HCT116 (cell line): ENCODE data around the gene MROH8. TPM values are rescaled to one million over a fixed set of nuclear protein-coding genes. Genes with fewer than 3 reads are reported as not detected.

Experiments
- ATAC-seq: fragments of 200-7000 bp; cut with Tn5 transposase; 2 replicates; pipeline ENCODE4 v1.9.1; 2020; ENCODE audit warnings: mild to moderate bottlenecking, moderate library complexity
- BruUV-seq: library from RNA; stranded (reverse); fragments of 400-500 nt; replicated peaks from 2 replicates; lab custom pipeline; 2021; lab: Mats Ljungman, UMichigan
- CTCF ChIA-PET: fragments of 300-600 bp; sonication (Branson Sonifier 250); formaldehyde crosslinking; loops from one replicate; lab custom pipeline; 2021; ENCODE audit warnings: antibody characterized with exemption; lab: Charles Lee
- POLR2A ChIA-PET: fragments of 300-600, 350-600 bp; sonication (Branson Sonifier 250); formaldehyde crosslinking; loops from one replicate; lab custom pipeline; 2021; ENCODE audit warnings: antibody characterized with exemption; lab: Charles Lee
- RAD21 ChIA-PET, 2 experiments: fragments of 300-600 bp; sonication (Branson Sonifier 250); formaldehyde crosslinking; loops; one replicate each; lab custom pipeline; 2023; ENCODE audit warnings: low total read pairs in 2 of 2; ENCODE audit not compliant: uncharacterized antibody in 2 of 2, unreplicated experiment in 2 of 2, low non-redundant PET in 1 of 2; lab: Charles Lee
- DNase-seq: peaks from one replicate; pipeline ENCODE4 v3.0.0-alpha.2; 2010; ENCODE audit warnings: low read depth, low spot score
- H2AFZ ChIP-seq: fragments of 200-600 bp; shearing (Covaris generic), sonication (generic); 2 replicates; pipeline ENCODE4 v1.6.1; 2017; ENCODE audit warnings: low read depth, mixed run types, mixed read lengths, antibody characterized with exemption, low read length; ENCODE audit not compliant: poor library complexity, severe bottlenecking
- H3K27ac ChIP-seq: 2 replicates; pipeline ENCODE4 v1.5.1; 2012; ENCODE audit warnings: low read depth, low read length
- H3K27me3 ChIP-seq: fragments of 200-600 bp; sonication (generic); 2 replicates; pipeline ENCODE4 v1.6.1; 2016; ENCODE audit warnings: mixed run types, low read length, mixed read lengths; ENCODE audit not compliant: insufficient read depth
- H3K36me3 ChIP-seq, 2 experiments: fragments of 200-500 bp in 1 of 2; fragments of 200-600 bp in 1 of 2; sonication (Bioruptor generic) in 1 of 2; sonication (generic) in 1 of 2; 2 replicates each; pipeline versions ENCODE4 v1.5.1 to v1.6.1; 2014 to 2016; ENCODE audit warnings: low read length in 2 of 2, inconsistent platforms in 1 of 2, mixed read lengths in 1 of 2, mixed run types in 1 of 2; ENCODE audit not compliant: insufficient read depth in 2 of 2, control insufficient read depth in 1 of 2
- H3K4me1 ChIP-seq, 2 experiments: fragments of 200-600 bp in 1 of 2; sonication (generic) in 1 of 2; 2 replicates each; pipeline versions ENCODE4 v1.5.1 to v1.6.1; 2012 to 2017; ENCODE audit warnings: low read length in 2 of 2, inconsistent platforms in 1 of 2, mild to moderate bottlenecking in 1 of 2, mixed read lengths in 1 of 2, mixed run types in 1 of 2, moderate library complexity in 1 of 2; ENCODE audit not compliant: insufficient read depth in 2 of 2, control insufficient read depth in 1 of 2
- H3K4me2 ChIP-seq: fragments of 200-600 bp; sonication (generic); 2 replicates; pipeline ENCODE4 v1.6.1; 2017; ENCODE audit warnings: mixed run types, low read length, mixed read lengths
- H3K4me3 ChIP-seq, 2 experiments: fragments of 200-600 bp in 1 of 2; sonication (generic) in 1 of 2; replicated peaks in 1 of 2; 2 replicates each; pipeline ENCODE4 v1.5.1; 2011 to 2016; ENCODE audit warnings: low read length in 2 of 2, control low read depth in 1 of 2, low read depth in 1 of 2, mild to moderate bottlenecking in 1 of 2, mixed read lengths in 1 of 2, mixed run types in 1 of 2
- H3K79me2 ChIP-seq: fragments of 200-600 bp; sonication (generic); 2 replicates; pipeline ENCODE4 v1.6.1; 2017; ENCODE audit warnings: mild to moderate bottlenecking, mixed run types, low read length, moderate library complexity, mixed read lengths; ENCODE audit not compliant: insufficient read depth
- H3K9ac ChIP-seq: fragments of 200-600 bp; sonication (generic); 2 replicates; pipeline ENCODE4 v1.6.1; 2016; ENCODE audit warnings: low read length, mixed read lengths
- H3K9me2 ChIP-seq: fragments of 200-600 bp; sonication (generic), shearing (Covaris generic); 2 replicates; pipeline ENCODE4 v1.6.1; 2017; ENCODE audit warnings: mixed run types, mild to moderate bottlenecking, moderate library complexity; ENCODE audit not compliant: insufficient read depth
- H3K9me3 ChIP-seq, 2 experiments: fragments of 200-500 bp in 1 of 2; fragments of 200-600 bp in 1 of 2; sonication (Bioruptor generic) in 1 of 2; sonication (generic) in 1 of 2; 2 replicates each; pipeline ENCODE4 v1.6.1; 2014 to 2017; ENCODE audit warnings: low read length in 2 of 2, mixed read lengths in 2 of 2, inconsistent platforms in 1 of 2, low read depth in 1 of 2, mild to moderate bottlenecking in 1 of 2, mixed run types in 1 of 2, moderate library complexity in 1 of 2; ENCODE audit not compliant: control insufficient read depth in 1 of 2, insufficient read depth in 1 of 2
- H4K20me1 ChIP-seq: fragments of 200-600 bp; sonication (generic), shearing (Covaris generic); 2 replicates; pipeline ENCODE4 v1.6.1; 2017; ENCODE audit warnings: mixed run types, mild to moderate bottlenecking, moderate library complexity; ENCODE audit not compliant: insufficient read depth
- CBX3 ChIP-seq: IDR thresholded peaks from 2 replicates; pipeline ENCODE4 v1.6.1; 2012; ENCODE audit warnings: low read depth
- CEBPB ChIP-seq: IDR thresholded peaks from 2 replicates; pipeline ENCODE4 v1.6.1; 2012; ENCODE audit warnings: low read depth
- EGR1 ChIP-seq: IDR thresholded peaks from 2 replicates; pipeline ENCODE4 v1.6.1; 2012; ENCODE audit warnings: low read depth
- EZH2 ChIP-seq: fragments of 200-600 bp; sonication (generic); IDR thresholded peaks from 2 replicates; pipeline ENCODE4 v1.6.1; 2017; ENCODE audit warnings: antibody characterized with exemption, mixed run types
- EZH2phosphoT487 ChIP-seq: fragments of 200-600 bp; IDR thresholded peaks from 2 replicates; pipeline ENCODE4 v1.6.1; 2018; ENCODE audit warnings: antibody characterized with exemption, borderline replicate concordance
- FOSL1 ChIP-seq: IDR thresholded peaks from 2 replicates; pipeline ENCODE4 v1.6.1; 2012; ENCODE audit warnings: low read depth
- JUND ChIP-seq: IDR thresholded peaks from 2 replicates; pipeline ENCODE4 v1.6.1; 2012
- RAD21 ChIP-seq: IDR thresholded peaks from 2 replicates; pipeline ENCODE4 v1.6.1; 2012; ENCODE audit warnings: low read depth, mild to moderate bottlenecking
- SIN3A ChIP-seq: IDR thresholded peaks from 2 replicates; pipeline ENCODE4 v1.6.1; 2012; ENCODE audit warnings: low read depth
- SRF ChIP-seq: IDR thresholded peaks from 2 replicates; pipeline ENCODE4 v1.6.1; 2012; ENCODE audit warnings: low read depth
- TCF7L2 ChIP-seq: IDR thresholded peaks from 2 replicates; pipeline ENCODE4 v1.7.0; 2011; ENCODE audit warnings: borderline replicate concordance, inconsistent platforms; ENCODE audit not compliant: insufficient read depth, insufficient read length; ENCODE audit errors: extremely low read depth
- ZFX ChIP-seq: fragments of 450-650 bp; IDR thresholded peaks from 2 replicates; pipeline ENCODE4 v1.6.1; 2017
- ZNF274 ChIP-seq: fragments of 200-500 bp; sonication (Bioruptor generic); IDR thresholded peaks from 2 replicates; pipeline ENCODE4 v1.6.1; 2014; ENCODE audit warnings: mild to moderate bottlenecking, low read depth, low read length, inconsistent platforms
- intact Hi-C: fragments of 100-400 bp; cut with micrococcal nuclease; formaldehyde crosslinking; loops from 2 replicates; pipeline ENCODE4 v1.10.0; 2022
- total RNA-seq: library from RNA; stranded (reverse); gene quantifications from one replicate; pipeline ENCODE4 v1.2.1, GENCODE V29; 2021; ENCODE audit not compliant: unreplicated experiment
- TF ChIP-seq, protein P1 (sequence below): IDR thresholded peaks from 2 replicates; pipeline ENCODE4 v1.6.1; 2012
- TF ChIP-seq, protein P2 (sequence below): IDR thresholded peaks from 2 replicates; pipeline ENCODE4 v1.6.1; 2011; ENCODE audit warnings: mild to moderate bottlenecking, low read length, moderate library complexity; ENCODE audit not compliant: insufficient replicate concordance; ENCODE audit errors: extremely low read depth
- TF ChIP-seq, protein P3 (sequence below): IDR thresholded peaks from 2 replicates; pipeline ENCODE4 v1.6.1; 2012; ENCODE audit warnings: low read depth
- TF ChIP-seq, protein P4 (sequence below), 3 experiments: fragments of 200-600 bp in 1 of 3; sonication (generic) in 1 of 3; IDR thresholded peaks in 2 of 3; conservative IDR thresholded peaks in 1 of 3; 2 replicates each; pipeline ENCODE4 v1.5.1; 2012 to 2017; ENCODE audit warnings: low read depth in 2 of 3, low read length in 2 of 3, antibody characterized with exemption in 1 of 3, borderline replicate concordance in 1 of 3, control low read depth in 1 of 3, mild to moderate bottlenecking in 1 of 3, mixed read lengths in 1 of 3, mixed run types in 1 of 3, moderate library complexity in 1 of 3; ENCODE audit not compliant: insufficient read depth in 1 of 3
- TF ChIP-seq, protein P5 (sequence below): IDR thresholded peaks from 2 replicates; pipeline ENCODE4 v1.6.1; 2012

The MROH8 gene
- total RNA-seq, 1 experiment from 2014 or later, result 0.79 TPM

DNA sequence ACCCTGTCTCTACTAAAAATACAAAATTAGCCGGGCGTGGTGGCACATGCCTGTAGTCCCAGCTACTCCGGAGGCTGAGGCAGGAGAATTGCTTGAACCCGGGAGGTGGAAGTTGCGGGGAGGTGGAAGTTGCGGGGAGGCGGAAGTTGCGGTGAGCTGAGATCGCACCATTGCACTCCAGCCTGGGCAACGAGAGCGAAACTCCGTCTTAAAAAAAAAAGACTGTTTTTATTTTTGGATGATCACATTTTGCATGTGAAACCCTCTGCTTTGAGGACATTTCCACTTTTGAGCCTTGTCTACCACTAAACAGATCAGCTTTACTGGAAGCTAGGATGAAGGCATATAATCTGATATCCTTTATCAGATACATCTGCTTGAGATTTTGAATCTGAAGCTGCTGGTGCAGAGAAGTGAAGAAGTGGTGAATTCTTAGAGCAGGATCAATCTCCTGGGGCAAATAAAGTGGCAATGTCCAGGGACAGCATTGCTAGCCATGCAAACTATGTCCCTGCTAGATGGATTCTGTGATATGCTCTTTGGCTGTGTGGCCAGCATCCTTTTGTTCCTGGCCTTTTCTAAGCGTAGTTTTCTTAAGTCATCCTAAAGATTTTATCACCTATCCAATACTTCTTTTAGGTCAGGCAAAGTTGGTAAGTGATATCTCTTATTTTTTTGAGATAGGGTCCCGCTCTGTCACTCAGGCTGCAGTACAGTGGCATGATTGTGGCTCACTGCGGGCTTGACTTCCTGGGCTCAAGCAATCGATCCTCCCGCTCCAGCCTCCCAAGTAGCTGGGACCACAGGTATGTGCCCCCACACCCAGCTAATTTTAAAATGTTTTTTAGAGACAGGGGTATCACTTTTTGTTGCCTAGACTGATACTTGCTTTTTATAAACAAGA, 106.8 kb downstream of the MROH8 start:
- POLR2A ChIA-PET, result no interaction called here
- Histone ChIP-seq H2AFZ (no peak overlapping the region), H3K4me1 (no peaks in the 10 kb centered on the region), H3K36me3 (0 out of 4 replicates have a peak, but pooled peaks cover 0 to 10% of the 10 kb centered on the region in 2 experiments), H3K27me3 (no peaks in the 10 kb centered on the region), H3K4me3 (no peak overlapping the region), H3K79me2 (peaks cover 64% of the 10 kb centered on the region), H3K9me3 (peaks cover 0 to 3% of the 10 kb centered on the region in 2 experiments; a peak in 1 of 4 replicates), H3K27ac (no peak overlapping the region), H3K9me2 (no peaks in the 10 kb centered on the region), H3K9ac (no peak overlapping the region), H4K20me1 (no peaks in the 10 kb centered on the region), H3K4me2 (no peak overlapping the region)
- ATAC-seq (no peak), DNase-seq (no peak)
- intact Hi-C loops, result no loop called here
- TF ChIP-seq EZH2phosphoT487 (no peak), EGR1 (no peak), CEBPB (no peak), EZH2 (no peak), JUND (no peak), FOSL1 (no peak), RAD21 (no peak), TCF7L2 (no peak), SRF (no peak), ZFX (no peak), CBX3 (no peak), ZNF274 (no peak), SIN3A (no peak)
- TF ChIP-seq, protein P1, sequence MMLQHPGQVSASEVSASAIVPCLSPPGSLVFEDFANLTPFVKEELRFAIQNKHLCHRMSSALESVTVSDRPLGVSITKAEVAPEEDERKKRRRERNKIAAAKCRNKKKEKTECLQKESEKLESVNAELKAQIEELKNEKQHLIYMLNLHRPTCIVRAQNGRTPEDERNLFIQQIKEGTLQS, result no peak
- TF ChIP-seq, protein P2, sequence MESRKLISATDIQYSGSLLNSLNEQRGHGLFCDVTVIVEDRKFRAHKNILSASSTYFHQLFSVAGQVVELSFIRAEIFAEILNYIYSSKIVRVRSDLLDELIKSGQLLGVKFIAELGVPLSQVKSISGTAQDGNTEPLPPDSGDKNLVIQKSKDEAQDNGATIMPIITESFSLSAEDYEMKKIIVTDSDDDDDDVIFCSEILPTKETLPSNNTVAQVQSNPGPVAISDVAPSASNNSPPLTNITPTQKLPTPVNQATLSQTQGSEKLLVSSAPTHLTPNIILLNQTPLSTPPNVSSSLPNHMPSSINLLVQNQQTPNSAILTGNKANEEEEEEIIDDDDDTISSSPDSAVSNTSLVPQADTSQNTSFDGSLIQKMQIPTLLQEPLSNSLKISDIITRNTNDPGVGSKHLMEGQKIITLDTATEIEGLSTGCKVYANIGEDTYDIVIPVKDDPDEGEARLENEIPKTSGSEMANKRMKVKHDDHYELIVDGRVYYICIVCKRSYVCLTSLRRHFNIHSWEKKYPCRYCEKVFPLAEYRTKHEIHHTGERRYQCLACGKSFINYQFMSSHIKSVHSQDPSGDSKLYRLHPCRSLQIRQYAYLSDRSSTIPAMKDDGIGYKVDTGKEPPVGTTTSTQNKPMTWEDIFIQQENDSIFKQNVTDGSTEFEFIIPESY, result no peak
- TF ChIP-seq, protein P3, sequence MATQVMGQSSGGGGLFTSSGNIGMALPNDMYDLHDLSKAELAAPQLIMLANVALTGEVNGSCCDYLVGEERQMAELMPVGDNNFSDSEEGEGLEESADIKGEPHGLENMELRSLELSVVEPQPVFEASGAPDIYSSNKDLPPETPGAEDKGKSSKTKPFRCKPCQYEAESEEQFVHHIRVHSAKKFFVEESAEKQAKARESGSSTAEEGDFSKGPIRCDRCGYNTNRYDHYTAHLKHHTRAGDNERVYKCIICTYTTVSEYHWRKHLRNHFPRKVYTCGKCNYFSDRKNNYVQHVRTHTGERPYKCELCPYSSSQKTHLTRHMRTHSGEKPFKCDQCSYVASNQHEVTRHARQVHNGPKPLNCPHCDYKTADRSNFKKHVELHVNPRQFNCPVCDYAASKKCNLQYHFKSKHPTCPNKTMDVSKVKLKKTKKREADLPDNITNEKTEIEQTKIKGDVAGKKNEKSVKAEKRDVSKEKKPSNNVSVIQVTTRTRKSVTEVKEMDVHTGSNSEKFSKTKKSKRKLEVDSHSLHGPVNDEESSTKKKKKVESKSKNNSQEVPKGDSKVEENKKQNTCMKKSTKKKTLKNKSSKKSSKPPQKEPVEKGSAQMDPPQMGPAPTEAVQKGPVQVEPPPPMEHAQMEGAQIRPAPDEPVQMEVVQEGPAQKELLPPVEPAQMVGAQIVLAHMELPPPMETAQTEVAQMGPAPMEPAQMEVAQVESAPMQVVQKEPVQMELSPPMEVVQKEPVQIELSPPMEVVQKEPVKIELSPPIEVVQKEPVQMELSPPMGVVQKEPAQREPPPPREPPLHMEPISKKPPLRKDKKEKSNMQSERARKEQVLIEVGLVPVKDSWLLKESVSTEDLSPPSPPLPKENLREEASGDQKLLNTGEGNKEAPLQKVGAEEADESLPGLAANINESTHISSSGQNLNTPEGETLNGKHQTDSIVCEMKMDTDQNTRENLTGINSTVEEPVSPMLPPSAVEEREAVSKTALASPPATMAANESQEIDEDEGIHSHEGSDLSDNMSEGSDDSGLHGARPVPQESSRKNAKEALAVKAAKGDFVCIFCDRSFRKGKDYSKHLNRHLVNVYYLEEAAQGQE, result no peak
- TF ChIP-seq, protein P4, sequence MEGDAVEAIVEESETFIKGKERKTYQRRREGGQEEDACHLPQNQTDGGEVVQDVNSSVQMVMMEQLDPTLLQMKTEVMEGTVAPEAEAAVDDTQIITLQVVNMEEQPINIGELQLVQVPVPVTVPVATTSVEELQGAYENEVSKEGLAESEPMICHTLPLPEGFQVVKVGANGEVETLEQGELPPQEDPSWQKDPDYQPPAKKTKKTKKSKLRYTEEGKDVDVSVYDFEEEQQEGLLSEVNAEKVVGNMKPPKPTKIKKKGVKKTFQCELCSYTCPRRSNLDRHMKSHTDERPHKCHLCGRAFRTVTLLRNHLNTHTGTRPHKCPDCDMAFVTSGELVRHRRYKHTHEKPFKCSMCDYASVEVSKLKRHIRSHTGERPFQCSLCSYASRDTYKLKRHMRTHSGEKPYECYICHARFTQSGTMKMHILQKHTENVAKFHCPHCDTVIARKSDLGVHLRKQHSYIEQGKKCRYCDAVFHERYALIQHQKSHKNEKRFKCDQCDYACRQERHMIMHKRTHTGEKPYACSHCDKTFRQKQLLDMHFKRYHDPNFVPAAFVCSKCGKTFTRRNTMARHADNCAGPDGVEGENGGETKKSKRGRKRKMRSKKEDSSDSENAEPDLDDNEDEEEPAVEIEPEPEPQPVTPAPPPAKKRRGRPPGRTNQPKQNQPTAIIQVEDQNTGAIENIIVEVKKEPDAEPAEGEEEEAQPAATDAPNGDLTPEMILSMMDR (IDR thresholded peaks at IDR 0.05 in 2 of 3, conservative IDR thresholded peaks at IDR 0.05 in 1 of 3; ENCODE audit: borderline replicate concordance in 1 of 3, insufficient read depth in 1 of 3, low read depth in 2 of 3, low read length in 2 of 3), result no peak
- TF ChIP-seq, protein P5, sequence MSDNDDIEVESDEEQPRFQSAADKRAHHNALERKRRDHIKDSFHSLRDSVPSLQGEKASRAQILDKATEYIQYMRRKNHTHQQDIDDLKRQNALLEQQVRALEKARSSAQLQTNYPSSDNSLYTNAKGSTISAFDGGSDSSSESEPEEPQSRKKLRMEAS, result no peak
- RAD21 ChIA-PET, result no interaction called here
- BruUV-seq, result no TSS peak
- CTCF ChIA-PET, result no interaction called here
